Activated CD8-positive, alpha-beta memory T cell treated with anti-CD3 and anti-CD28 coated beads, Interleukin-2, amount 50 U/mL, for 48 hours (primary cell): ENCODE data around the gene CHD2.

Source experiments
- DNase-seq: peaks from one replicate; pipeline ENCODE4 v3.0.0-alpha.2; 2020

The CHD2 gene

DNA sequence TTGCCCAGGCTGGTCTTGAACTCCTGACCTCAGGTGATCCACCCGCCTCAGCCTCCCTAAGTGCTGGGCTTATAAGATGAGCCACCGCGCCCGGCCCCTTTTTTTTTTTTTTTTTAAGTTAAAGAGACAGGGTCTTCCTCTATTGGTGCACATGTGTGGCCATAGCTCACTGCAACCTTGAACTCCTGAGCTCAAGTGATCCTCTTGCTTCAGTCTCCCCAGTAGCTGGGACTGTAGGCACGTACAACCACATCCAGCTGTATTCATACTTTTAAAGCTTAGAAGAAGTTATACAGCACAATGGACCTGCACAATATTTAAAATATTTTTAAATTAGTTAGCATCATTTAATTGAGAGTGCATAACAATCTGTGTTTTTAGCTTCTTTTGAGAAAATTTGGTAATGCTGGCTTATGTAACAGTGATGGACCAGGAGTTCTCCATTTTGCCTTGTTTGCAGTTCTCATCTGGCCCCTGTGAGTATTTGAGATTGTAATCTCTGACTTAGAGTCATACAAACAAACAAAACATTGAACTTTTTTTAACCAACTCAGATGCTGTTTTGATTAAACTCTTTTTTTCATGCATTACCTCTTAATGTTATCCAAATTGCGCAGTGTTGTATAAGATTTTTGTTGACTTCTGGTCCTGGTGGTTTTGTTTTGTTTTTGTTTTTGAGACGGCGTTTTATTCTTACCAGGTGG lies 33.0 kb downstream of the CHD2 start:
- no peak for DNase-seq

DNA sequence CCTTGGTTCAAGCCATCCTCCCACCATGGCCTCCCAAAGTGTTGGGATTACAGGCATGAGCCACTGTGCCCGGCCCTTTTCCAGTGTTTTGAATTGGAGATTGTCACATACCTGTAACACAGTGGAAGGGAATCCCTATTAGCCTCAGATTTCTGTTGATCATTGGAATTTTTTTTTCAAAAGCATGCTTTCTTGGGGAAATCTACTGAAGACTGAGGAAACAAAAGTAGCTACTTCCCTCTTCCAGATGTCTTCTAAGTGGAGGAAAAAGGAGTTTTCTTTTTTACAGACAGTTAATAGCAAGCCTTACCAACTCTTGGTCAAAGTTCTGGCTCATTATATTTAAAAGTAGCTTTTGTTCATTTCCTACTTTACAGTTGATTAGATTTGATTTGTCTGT lies 33.7 kb downstream of the CHD2 start:
- DNase-seq, result no peak

DNA sequence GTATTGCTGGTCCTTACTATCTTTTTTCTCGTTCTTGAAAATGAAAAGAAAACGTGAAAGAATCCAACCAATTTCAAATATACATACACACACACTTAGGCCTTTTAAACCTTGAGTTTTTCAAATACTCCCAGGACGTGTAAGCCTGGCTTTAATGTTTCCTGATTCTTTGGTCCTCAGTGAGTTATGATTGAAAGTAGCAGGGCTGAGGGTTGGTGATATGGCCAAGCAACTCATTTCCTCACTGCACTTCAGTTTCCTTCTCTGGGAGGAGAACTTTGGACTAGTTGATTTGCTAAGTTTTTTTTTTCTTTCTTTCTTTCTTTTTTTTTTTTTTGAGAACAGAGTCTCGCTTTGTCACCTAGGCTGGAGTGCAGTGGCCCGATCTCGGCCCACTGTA lies 34.6 kb downstream of the CHD2 start:
- DNase-seq, result no peak

DNA sequence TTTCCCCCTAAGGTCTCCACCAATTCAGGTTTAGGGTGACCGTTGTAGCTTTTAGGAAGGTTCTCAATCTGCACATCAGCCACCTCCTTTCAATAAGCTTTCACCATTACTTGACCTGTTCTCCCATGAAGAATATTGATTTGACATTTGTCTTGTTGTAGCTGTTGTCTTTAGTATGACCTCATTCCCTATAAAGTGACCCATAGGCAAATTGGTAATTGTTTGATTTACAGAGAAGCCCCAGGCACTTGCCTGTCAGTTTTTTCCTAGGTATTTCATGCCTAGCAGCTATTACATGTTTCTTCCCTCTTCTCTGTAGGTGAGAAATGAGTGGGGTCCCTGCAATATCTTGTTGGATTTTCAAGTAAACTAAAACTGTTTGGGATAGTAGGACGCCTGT lies 36.0 kb downstream of the CHD2 start:
- DNase-seq, result no peak

DNA sequence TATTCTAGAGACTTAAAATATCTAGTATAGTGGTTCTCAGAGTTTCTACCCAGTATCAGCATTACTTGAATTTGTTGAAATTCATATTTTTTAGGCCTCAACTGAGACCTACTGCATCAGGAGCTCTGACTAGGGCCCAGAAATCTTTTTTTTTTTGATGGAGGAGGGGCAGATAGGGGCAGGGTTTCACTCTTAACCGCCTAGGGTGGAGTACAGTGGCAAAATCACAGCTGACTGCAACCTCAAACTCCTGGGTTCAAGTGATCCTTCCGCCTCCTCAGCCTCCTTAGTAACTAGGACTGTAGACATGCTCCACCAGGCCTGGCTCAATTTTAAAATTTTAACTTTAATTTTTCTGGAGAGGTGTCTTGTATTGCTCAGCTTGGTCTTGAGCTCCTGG lies 36.6 kb downstream of the CHD2 start:
- DNase-seq, result no peak

DNA sequence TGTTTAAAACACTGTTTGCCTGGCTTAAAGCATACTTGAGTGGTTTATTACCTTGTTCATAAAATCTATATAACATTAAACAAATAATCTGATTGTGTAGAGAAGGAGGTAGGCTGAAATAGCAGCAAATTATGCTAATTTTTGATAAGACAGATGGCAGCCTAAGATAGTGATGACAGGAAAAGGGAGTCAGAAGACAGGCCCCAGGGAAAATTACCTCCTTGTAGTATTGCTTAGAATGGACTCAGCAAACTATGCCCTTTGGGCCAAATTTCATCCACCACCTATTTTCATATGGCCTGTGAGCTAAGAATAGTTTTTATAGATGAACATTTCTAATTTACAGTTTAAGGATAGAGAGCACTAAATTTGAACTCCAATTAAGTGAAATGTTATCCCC lies 37.8 kb downstream of the CHD2 start:
- no peak for DNase-seq

DNA sequence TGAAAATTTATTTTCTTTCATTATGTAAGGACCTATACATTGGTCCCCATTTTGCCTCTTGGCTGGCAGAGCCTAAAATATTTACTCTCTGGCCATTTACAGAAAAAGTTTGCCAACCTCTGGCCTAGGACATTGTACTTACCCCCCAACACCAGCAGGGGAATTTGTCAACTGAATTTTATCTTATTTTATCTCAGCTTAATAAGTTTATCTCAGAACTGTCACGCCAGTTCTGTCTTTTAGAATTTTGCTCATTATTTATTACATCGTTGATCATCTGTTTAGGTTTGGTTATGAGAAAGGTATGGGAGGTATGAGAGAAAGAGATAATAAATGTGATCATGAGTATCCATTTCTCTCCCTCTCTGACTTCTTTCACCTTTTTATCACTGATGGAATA lies 38.3 kb downstream of the CHD2 start:
- no peak for DNase-seq

DNA sequence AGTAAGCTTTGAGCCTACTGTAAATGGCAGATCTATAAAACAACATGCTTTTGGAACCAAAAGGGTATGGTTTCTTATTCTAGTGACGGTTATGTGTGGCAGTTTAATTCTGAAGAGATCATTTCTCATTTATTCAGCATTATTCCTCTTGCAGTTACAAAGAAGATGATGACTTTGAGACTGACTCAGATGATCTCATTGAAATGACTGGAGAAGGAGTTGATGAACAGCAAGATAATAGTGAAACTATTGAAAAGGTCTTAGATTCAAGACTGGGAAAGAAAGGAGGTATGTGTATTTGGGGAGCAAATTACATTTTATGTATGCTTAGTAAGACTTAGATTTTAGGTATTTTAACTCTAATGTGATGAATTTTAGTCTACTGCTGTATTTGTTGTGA lies 41.5 kb downstream of the CHD2 start:
- DNase-seq, result no peak

DNA sequence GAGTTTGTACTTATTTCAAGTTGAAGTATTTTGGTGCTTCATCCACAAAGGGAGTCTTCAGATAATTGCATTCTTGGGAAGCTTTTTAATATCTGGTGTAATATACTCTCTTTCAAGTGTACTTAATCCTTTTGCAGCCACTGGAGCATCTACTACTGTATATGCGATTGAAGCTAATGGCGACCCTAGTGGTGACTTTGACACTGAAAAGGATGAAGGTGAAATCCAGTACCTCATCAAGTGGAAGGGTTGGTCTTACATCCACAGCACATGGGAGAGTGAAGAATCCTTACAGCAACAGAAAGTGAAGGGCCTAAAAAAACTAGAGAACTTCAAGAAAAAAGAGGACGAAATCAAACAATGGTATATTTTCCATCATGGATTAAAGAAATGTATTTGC lies 42.6 kb downstream of the CHD2 start:
- DNase-seq, result no peak

DNA sequence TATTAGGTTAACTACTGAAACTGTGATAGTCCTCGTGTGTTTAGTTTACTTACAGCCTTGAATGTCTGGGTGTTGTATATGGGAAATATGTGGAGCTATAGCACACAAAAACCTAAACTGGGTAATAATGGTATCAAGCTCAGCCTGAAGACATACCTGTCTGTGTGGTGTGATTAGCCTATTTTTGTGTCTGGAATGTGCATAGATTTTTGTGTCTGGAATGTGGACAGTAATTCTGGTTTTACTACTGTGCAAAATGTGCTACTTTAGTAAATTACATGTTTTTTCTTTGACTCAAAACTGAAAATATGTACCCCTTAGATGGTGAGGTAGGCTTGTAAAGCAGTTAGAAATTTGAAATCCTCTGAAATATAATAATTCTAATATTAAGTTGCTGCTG lies 43.5 kb downstream of the CHD2 start:
- no peak for DNase-seq

DNA sequence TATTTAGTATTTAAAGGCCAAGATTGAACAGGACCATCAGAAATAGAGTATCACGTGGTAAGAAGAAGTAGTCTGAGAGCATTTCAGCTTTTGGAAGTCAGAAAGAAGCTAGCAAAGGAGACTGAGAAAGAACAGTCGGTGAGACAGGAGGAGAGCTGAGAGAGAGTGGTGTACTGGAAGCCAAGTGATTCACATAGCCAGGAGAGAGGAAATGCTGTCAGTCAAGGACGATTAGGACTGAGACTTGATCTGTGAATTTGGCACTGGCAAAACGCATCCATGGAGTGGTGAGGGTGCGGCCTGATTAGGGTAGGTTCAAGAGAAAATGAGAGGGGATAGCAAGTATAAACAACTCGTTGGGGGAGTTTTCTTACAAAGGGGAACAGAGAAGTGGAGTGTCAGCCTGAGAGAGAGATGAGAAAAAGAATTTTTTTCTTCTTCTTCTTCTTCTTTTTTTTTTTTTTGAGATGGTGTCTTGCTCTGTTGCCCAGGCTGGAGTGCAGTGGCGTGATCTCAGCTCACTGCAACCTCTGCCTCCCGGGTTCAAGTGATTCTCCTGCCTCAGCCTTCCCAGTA lies 44.9 kb downstream of the CHD2 start:
- DNase-seq, result no peak

DNA sequence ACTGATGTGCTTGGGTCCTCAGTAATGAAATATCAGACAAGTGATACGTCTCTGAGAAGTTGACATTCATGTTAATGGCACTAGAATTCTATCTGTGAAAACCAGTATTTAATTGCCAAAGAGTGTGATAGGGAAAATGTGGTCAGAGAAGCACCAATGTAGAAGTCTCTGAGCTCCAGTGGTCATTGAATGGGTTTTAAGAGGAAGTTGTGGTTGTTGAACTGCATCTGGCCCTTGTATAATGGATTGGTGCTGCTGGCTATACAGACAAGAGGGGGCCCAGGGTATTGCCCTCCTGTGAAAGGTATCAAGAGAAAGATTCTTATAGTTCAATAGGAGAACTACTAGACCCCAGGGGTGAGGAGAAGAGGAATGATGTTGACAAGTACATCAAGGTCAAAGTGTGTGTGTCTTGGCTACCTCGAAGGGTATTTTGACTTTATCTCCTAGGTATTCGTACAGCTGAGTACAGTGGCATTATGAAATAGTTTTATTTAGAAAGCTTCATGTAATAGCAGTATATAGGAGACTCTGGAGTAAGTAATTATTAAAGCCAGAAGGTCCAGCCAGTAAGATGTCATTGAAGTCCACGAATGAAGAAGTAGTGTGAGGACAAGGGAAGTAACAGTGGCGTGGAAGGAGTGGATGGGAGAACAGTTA lies 47.1 kb downstream of the CHD2 start:
- no peak for DNase-seq

DNA sequence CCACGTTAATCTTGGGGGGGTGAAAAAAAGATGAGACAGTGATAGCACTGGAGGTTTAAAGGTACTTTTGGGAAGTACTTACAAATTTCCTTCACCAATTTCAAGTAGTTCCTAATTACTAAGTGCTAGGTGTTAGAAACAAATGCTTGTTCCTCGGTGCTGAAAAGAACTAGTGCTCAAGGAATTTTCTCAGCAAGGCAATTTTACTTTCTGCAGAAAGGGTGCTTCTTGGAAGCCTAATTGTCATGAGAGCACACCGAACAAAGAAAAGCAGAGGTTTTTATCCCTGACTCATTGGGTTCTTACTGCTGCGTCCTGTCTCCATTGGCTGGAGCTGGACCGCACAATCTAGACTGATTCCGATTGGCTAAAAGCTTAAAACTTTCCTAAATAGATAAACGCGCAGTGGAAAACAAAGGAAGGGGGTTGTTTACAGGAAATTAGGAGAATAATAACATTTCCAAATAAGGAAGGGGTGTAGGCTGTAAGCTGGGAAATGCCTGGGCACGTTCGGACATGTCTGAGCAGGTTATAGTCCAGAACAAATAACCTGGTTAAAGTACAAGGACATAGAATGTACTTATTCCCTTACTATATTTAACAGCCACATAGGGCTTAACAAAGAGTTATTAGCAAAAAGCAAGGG lies 49.6 kb downstream of the CHD2 start:
- no peak for DNase-seq

DNA sequence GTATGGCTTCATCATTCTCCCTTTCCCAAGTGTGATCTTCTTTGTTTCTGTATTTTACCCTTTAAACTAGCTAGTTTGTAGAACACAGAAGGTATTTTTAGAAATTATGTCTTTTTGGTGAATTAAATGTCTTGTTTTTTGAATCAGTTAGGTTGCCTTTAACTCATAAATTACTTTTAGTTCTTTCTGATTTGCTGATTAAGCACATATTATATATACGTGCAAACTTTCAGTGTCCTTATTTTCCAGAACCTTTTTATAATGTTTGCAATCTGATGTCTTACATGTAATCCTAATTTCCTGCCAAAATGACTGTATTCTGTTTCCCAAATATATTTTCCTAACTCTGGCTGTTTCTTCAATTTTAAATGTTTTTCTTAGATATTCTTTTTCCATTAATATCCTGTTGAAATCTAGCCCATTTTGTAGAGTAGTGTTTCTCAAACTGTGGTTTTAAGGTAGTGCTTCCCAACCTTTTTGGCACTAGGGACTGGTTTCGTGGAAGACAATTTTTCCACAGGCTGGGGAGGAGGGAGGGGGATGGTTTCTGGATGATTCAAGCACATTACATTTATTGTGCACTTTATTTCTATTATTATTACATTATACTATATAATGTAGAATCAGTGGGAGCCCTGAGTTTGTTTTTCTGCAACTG lies 51.8 kb downstream of the CHD2 start:
- DNase-seq, result no peak

DNA sequence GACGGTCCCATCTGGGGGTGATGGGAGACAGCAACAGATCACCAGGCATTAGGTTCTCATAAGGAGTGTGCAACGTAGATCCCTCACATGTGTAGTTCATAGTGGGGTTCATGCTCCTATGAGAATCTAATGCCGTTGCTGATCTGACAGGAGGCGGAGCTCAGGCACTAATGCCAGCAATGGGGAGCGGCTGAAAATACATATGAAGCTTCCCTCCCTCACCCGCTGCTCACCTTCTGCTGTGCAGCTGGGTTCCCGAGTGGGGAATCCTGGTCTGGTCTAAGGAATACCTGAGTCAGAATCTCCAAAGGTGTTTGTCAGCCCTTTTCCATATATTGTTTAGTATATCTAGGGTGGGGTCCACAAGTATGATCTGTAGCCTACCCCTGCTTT lies 52.3 kb downstream of the CHD2 start:
- no peak for DNase-seq

DNA sequence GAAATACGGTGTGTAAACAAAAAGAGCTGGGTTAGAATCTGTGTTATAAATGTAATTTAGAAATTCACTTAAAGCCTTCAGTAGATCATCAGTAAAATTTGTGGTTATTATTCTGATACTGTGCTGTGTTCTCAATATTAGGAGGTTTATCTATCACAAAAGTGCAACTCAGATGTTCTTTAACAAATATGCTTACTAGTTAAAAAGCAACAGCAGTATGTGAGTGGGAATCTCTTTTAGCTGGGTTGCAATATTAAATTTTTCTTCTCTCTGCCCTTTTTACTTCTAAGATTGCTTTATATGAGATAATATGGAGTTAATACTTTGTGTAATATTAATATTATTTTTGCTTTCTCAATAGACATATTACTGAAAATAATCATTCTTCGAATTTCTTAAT lies 53.4 kb downstream of the CHD2 start:
- DNase-seq, result no peak

DNA sequence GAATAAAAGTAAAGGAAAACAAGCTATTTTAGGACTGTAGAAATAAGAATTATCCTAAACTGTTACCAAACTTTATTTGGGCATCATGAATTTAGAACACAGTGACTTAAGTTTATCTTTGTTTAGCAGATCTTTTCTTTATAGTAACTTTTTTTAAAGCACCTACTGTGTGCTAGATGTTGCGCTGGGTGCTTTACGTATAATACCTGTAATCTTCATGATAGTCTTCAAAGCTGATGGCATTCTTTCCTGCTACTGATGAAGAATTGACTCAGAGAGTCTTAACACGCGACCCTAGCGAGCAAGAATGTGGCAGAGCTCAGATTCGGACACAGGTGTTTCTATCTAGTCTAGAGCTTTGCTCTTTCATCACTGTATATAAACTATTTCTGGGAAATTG lies 53.9 kb downstream of the CHD2 start:
- DNase-seq, result no peak

DNA sequence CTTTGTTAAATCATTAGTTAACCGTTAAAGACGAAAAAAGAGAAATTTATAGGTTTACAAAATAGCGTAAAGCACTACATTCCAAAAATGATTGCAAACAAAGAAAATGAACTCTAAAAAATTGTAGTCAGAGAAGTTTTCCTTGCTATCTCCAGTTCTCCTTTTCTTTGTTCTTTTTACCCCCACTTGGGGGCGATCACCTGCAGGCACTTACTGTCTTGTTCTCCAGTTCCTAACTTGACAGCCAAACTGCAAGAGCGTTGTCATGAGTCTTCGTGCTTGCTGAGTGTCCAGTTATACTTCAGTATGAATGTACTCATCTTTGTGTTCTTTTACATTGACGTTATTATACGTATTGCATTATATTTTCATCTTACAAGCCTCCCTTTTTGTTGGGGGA lies 54.5 kb downstream of the CHD2 start:
- no peak for DNase-seq

DNA sequence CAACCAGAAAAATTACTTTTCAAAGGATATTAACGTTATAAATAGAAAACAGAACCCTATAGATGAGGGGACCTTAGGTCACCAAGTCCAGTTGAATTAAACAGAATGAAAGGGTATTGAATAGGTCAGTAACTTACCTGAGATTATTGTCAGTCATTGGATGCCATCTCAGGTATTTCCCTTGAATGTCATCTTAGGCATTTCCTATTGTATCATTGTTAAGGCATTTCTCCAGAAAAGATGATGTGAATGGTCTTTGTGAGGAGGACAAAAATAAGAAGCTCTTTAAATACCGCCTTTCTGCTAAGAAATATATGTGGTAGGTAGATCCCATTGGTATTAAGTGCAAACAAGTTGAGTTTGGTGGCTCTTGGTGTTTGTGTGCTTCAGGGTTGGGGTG lies 55.6 kb downstream of the CHD2 start:
- no peak for DNase-seq

DNA sequence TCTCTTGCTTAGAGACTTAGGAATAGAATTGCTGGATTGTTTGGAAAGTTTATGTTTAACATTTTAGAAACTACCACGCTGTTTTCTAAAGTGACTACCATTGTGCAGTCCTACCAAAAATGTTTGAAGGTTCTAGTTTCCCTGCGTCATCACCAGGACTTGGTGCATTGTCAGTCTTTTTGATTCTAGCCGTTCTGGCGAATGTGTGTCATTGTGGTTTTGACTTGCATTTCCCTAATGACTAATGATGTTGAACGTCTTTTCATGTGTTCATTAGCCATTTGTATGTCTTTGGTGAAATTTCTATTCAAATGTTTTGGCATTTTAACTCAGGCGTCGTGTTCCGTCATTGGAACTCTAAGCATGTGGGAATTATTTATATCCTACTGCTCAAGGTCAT lies 58.0 kb downstream of the CHD2 start:
- no peak for DNase-seq

DNA sequence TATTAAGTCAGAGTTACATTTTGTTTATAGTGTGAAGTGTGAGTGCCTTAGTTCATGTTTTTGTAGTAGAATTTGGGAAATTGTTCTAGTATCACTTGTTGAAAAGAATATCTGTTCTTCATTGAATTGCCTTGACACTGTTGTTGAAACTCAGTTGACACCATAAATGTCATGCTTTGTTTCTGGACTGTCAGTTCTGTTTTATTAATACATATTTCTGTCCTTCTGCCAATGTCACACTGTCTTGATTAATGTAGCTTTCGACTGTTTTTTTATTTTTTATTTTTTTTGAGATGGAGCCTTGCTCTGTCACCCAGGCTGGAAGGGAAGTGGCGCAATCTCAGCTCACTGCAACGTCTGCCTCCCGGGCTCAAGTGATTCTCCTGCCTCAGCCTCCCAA lies 59.1 kb downstream of the CHD2 start:
- no peak for DNase-seq

DNA sequence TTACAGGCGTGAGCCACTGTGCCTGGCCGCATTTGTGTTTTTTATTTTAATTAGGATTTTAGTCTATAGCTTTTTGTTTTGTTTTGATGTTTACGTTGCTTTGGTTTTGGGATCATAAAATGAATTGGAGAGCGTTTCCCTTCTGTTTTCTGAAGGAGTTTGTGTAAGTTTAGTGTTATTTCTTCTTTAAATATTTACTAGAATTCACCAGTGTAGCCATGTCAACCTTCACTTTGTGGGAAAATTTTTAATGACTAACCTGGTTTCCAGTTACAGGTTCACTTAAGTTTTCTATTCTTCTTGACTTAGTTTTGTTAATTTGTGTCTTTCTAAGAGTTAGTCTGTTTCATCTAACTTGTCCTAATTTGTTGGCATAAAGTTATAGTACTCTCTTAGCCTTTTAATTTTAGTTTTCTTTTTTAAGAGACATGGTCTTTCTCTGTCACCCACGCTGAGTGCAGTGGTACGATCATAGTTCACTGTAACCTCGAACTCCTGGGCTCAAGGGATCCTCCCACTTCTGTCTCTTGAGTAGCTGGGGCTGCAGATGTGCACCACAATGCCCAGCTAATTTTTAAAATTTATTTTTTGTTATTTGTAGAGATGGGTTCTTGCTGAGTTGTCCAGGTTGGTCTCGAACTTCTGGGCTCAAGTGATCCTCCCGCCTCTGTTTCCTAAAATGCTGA lies 61.0 kb downstream of the CHD2 start:
- DNase-seq, result no peak

DNA sequence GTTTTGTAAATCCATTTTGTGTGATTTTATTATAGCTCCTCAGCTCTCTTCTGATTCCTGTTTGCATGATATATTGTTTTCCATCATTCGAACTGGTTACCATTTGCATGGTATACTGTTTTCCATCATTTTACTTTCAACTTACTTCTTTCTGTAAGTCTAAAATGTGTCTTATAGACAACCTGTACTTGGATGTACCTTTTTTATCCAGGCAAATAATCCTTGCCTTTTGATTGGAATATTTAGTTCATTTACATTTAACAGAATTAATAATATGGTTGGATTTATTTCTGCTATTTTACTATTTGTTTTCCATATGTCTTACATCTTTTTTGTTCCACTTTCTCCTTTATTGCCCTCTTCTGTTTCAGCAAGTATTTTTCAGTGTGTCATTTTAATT lies 62.8 kb downstream of the CHD2 start:
- no peak for DNase-seq
